Endothelial cell of umbilical vein (primary cell): ENCODE results near the gene ACR. TPM values are rescaled to one million over a fixed set of nuclear protein-coding genes. Genes with fewer than 3 reads are reported as not detected.

Experiments used
- BruUV-seq: library from RNA; stranded (reverse); fragments of 400-500 nt; replicated peaks from 2 replicates; lab custom pipeline; 2021; lab: Mats Ljungman, UMichigan
- CTCF ChIA-PET: fragments of 300-600, 350-600 bp; sonication (Branson Sonifier 250); formaldehyde crosslinking; loops from one replicate; lab custom pipeline; 2021; ENCODE audit warnings: antibody characterized with exemption, inconsistent platforms; lab: Charles Lee
- POLR2A ChIA-PET: fragments of 300-600, 350-600 bp; sonication (Branson Sonifier 250); formaldehyde crosslinking; loops from one replicate; lab custom pipeline; 2021; ENCODE audit warnings: antibody characterized with exemption, inconsistent platforms; lab: Charles Lee
- DNase-seq: peaks from one replicate; pipeline ENCODE4 v3.0.0-alpha.2; 2011; ENCODE audit warnings: low read depth, low spot score
- FAIRE-seq: peaks from 2 replicates; lab custom pipeline; 2011; peaks lifted over from hg19 to GRCh38; lab: Jason Lieb, UNC
- H2AFZ ChIP-seq: 2 replicates; pipeline ENCODE4 v1.6.0; 2012; ENCODE audit warnings: low read depth, low read length, control low read depth, inconsistent platforms
- H3K27ac ChIP-seq: 2 replicates; pipeline ENCODE4 v1.5.1; 2011; ENCODE audit warnings: low read depth, mild to moderate bottlenecking, control low read depth, low read length, moderate library complexity; ENCODE audit not compliant: insufficient read depth
- H3K27me3 ChIP-seq, 2 experiments: 2 replicates each; pipeline versions ENCODE4 v1.6.0 to v1.6.1; 2011; ENCODE audit warnings: low read length in 2 of 2, mixed read lengths in 1 of 2; ENCODE audit not compliant: control insufficient read depth in 2 of 2, insufficient read depth in 2 of 2
- H3K36me3 ChIP-seq, 2 experiments: 2 replicates in 1 of 2; 3 replicates in 1 of 2; pipeline ENCODE4 v1.5.1; 2011; ENCODE audit warnings: low read length in 2 of 2, mild to moderate bottlenecking in 1 of 2, moderate library complexity in 1 of 2; ENCODE audit not compliant: control insufficient read depth in 2 of 2, insufficient read depth in 2 of 2; ENCODE audit errors: extremely low read depth in 1 of 2
- H3K4me1 ChIP-seq: 3 replicates; pipeline ENCODE4 v1.5.1; 2011; ENCODE audit warnings: mild to moderate bottlenecking, low read length; ENCODE audit not compliant: control insufficient read depth, insufficient read depth; ENCODE audit errors: extremely low read depth
- H3K4me2 ChIP-seq: 2 replicates; pipeline ENCODE4 v1.6.1; 2011; ENCODE audit warnings: low read length, control low read depth, mixed read lengths; ENCODE audit not compliant: insufficient read depth
- H3K4me3 ChIP-seq, 3 experiments: fragments of 200-600 bp in 1 of 3; sonication (generic), shearing (Covaris generic) in 1 of 3; replicated peaks in 1 of 3; 2 replicates each; pipeline ENCODE4 v1.5.1; 2011 to 2016; ENCODE audit warnings: control low read depth in 3 of 3, low read length in 3 of 3, mild to moderate bottlenecking in 2 of 3, inconsistent platforms in 1 of 3, low read depth in 1 of 3, moderate library complexity in 1 of 3; ENCODE audit not compliant: insufficient read depth in 1 of 3
- H3K79me2 ChIP-seq: 2 replicates; pipeline ENCODE4 v1.6.0; 2012; ENCODE audit warnings: low read length, inconsistent platforms; ENCODE audit not compliant: control insufficient read depth, insufficient read depth
- H3K9ac ChIP-seq: replicated peaks from 2 replicates; pipeline ENCODE3; 2011; ENCODE audit warnings: low read length, control low read depth; ENCODE audit not compliant: insufficient read depth; ENCODE audit errors: extremely low read depth
- H3K9me1 ChIP-seq: replicated peaks from 3 replicates; pipeline ENCODE4 v1.6.0; 2011; ENCODE audit warnings: mild to moderate bottlenecking, low read length; ENCODE audit not compliant: control insufficient read depth, insufficient read depth; ENCODE audit errors: extremely low read depth
- H3K9me3 ChIP-seq: replicated peaks from 2 replicates; pipeline ENCODE4 v1.5.1; 2012; ENCODE audit warnings: low read length, inconsistent platforms; ENCODE audit not compliant: control insufficient read depth, insufficient read depth
- H4K20me1 ChIP-seq: replicated peaks from 2 replicates; pipeline ENCODE3; 2011; ENCODE audit warnings: mild to moderate bottlenecking, low read length; ENCODE audit not compliant: control insufficient read depth, insufficient read depth; ENCODE audit errors: extremely low read depth
- EZH2 ChIP-seq: IDR thresholded peaks from 2 replicates; pipeline ENCODE4 v1.6.1; 2012; ENCODE audit warnings: borderline replicate concordance, low read depth, mild to moderate bottlenecking, moderate library complexity, low read length, inconsistent platforms; ENCODE audit not compliant: severe bottlenecking
- MAX ChIP-seq: IDR thresholded peaks from 2 replicates; pipeline ENCODE4 v1.6.1; 2011; ENCODE audit not compliant: insufficient read depth, insufficient read length
- MYC ChIP-seq: IDR thresholded peaks from one replicate; pipeline ENCODE4 v1.6.1; 2011; ENCODE audit warnings: mild to moderate bottlenecking, low read depth, low read length
- POLR2AphosphoS5 ChIP-seq: IDR thresholded peaks from 2 replicates; pipeline ENCODE4 v1.6.1; 2012; ENCODE audit warnings: low read depth, mild to moderate bottlenecking, control low read depth, low read length, moderate library complexity; ENCODE audit not compliant: insufficient read depth
- dilution Hi-C: fragments of 300-500 bp; cut with MboI; formaldehyde crosslinking; loops from one replicate; pipeline ENCODE4 v1.15.0; 2019; ENCODE audit warnings: low sequenced_read_pairs; ENCODE audit not compliant: extremely low pct_ligation_motif_present
- intact Hi-C: fragments of 100-400 bp; cut with micrococcal nuclease; formaldehyde crosslinking; loops from one replicate; pipeline ENCODE4 v1.10.0; 2022
- polyA plus RNA-seq, 4 experiments: library from polyadenylated mRNA; depleted of rRNA in 3 of 4; stranded (reverse) in 3 of 4; unstranded in 1 of 4; fragments of >200 nt; gene quantifications; 2 replicates each; pipeline versions ENCODE4 v1.2.1 to v1.2.3, GENCODE V29; 2011 to 2012; ENCODE audit warnings: missing spikeins in 1 of 4
- total RNA-seq: library from RNA; stranded (reverse); gene quantifications from 2 replicates; pipeline ENCODE4 v1.2.3, GENCODE V29; 2021

The ACR gene
- total and polyA plus RNA-seq, 2 donors (not counting 3 experiments of a cell fraction or from before 2014, with no cell fraction given), result 0.91 to 4.1 TPM

DNA sequence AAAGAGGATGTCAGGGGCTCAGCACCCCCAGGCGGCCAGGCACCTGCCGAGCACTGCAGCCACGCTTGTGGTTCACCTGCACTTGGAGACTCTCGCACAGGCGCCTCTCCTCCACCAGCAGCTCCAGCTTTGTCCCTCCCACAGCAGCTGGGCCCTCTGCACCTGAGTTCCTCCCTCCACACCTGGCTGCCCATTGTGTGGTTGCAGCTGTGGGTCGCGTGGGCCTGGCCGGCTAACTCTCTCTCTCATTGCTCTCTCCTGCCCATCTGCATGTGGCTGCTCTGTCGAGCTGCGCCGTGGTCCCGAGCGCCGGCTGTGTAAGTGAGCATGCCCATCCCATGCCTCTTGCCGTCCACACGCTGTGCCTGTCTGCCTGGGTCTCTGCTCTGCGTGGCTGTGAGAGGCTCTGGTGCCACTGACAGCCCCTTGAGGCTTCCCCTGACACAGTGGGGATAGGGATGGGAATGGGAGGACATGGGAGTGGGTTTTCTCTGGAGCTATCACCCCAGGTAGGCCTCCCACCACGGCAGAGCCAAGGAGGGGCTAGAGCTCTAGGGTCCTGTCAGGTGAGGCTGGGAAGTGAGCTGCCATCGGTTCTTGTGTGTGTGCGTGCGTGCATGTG lies 8.5 kb upstream of the ACR start:
- no peak overlapping the region for H3K9ac ChIP-seq
- no peak overlapping the region for H3K4me2 ChIP-seq
- DNase-seq (no peak), FAIRE-seq (no peak)
- H4K20me1 ChIP-seq, result peaks cover 4% of the 10 kb centered on the region
- H3K36me3 ChIP-seq, result peaks cover 26 to 57% of the 10 kb centered on the region in 2 experiments
- POLR2A ChIA-PET, result no interaction called here
- CTCF ChIA-PET, result interaction anchor here (1.5 kb wide), 1 partner anchor 45 kb away, joined by 3 read pairs; no protein-coding TSS in a partner anchor
- dilution Hi-C loops (no loop called here), intact Hi-C loops (no loop called here)
- H3K79me2 ChIP-seq, result peaks cover 44% of the 10 kb centered on the region
- H3K9me1 ChIP-seq, result no peaks in the 10 kb centered on the region
- no peaks in the 10 kb centered on the region for H3K27me3 ChIP-seq
- H2AFZ ChIP-seq, result no peak overlapping the region
- H3K4me3 ChIP-seq, result no peak overlapping the region
- BruUV-seq, result no TSS peak
- H3K4me1 ChIP-seq, result no peaks in the 10 kb centered on the region
- no peak for TF ChIP-seq MYC
- no peak for TF ChIP-seq EZH2
- H3K27ac ChIP-seq, result no peak overlapping the region
- H3K9me3 ChIP-seq, result no peaks in the 10 kb centered on the region

DNA sequence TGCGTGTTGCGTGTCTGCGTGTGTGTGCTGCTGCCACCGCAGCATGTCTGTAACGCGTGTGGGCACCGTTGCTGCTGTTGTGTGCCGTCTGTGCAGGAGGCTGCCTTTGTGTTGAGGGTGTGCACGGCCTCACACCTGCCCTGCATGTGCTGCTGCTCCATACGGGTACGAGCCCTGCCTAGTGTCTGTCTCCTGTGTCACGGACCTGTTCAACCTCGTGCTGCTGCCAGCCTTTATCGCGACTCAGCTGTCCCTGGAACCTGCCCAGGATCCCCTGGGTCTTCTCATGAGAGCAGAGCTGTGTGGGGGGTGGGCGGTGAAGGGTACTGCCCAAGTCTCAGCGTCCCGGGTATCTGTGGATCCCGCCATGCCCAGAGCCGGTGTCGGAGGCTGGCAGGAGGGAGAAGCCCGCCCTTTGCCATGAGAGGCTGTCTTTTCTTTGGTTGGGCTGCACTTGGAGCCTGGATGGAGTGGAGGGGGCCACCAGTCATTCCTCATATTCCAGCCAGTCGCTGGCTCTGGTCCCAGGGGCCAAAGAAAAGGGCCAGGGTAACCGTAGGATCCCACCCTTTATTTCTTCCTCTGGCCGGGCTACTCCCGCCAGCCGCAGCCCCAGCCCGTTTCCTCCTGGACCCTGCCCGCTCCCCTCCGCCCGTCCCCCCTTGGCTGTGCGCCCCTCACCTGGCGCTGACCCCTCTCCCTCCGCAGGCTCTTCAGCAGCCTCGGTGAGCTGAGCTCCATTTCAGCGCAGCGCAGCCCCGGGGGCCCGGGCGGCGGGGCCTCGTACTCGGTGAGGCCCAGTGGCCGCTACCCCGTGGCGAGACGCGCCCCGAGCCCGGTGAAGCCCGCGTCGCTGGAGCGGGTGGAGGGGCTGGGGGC lies 7.8 kb upstream of the ACR start:
- CTCF ChIA-PET, result no interaction called here
- no peak for FAIRE-seq
- POLR2A ChIA-PET, result no interaction called here

More for the DNA sequence above, 7.8 kb upstream of the ACR start:
- H3K27me3 ChIP-seq, result no peaks in the 10 kb centered on the region
- H3K36me3 ChIP-seq, result peaks cover 19 to 49% of the 10 kb centered on the region in 2 experiments
- peaks cover 4% of the 10 kb centered on the region for H4K20me1 ChIP-seq
- intact Hi-C loops, result no loop called here
- no peaks in the 10 kb centered on the region for H3K4me1 ChIP-seq
- dilution Hi-C loops, result no loop called here
- H3K79me2 ChIP-seq, result peaks cover 37% of the 10 kb centered on the region
- H3K4me2 ChIP-seq, result no peak overlapping the region
- H3K9me1 ChIP-seq, result no peaks in the 10 kb centered on the region
- no peaks in the 10 kb centered on the region for H3K9me3 ChIP-seq
- no TSS peak for BruUV-seq
- H3K4me3 ChIP-seq, result no peak overlapping the region
- H2AFZ ChIP-seq, result no peak overlapping the region
- H3K27ac ChIP-seq, result no peak overlapping the region
- TF ChIP-seq MAX, result no peak
- no peak for TF ChIP-seq POLR2AphosphoS5
- no peak overlapping the region for H3K9ac ChIP-seq
- DNase-seq, result no peak
